Neural progenitor cell (in vitro differentiated cells): ENCODE results near the gene ERCC8.
"Not testable (repeated sequence)": the region's sequence is repeated elsewhere in the genome, so short reads cannot be mapped to it uniquely, and the experiment has no call there.

Experiments
- CTCF ChIP-seq: fragments of 200-600 bp; sonication (generic); IDR thresholded peaks from 2 replicates; pipeline ENCODE4 v1.5.1; 2017; ENCODE audit warnings: antibody characterized with exemption, mild to moderate bottlenecking
- EZH2 ChIP-seq: fragments of 200-600 bp; sonication (generic); IDR thresholded peaks from 2 replicates; pipeline ENCODE4 v1.6.1; 2017; ENCODE audit warnings: antibody characterized with exemption, mild to moderate bottlenecking, moderate library complexity
- EZH2phosphoT487 ChIP-seq: fragments of 200-600 bp; sonication (generic); IDR thresholded peaks from 2 replicates; pipeline ENCODE4 v1.6.1; 2017; ENCODE audit warnings: antibody characterized with exemption

- not testable (repeated sequence) for TF ChIP-seq CTCF, EZH2, EZH2phosphoT487
These were observed 84.3 kb downstream of the ERCC8 start for GRCh38 chr5:60860572-60860971.
